GM13976 (cell line): ENCODE data around the gene DUSP10.

Experiments used
- DNase-seq: peaks from one replicate; pipeline ENCODE4 v3.0.0; 2012; ENCODE audit warnings: low spot score
- CTCF ChIP-seq: IDR thresholded peaks from 2 replicates; pipeline ENCODE4 v1.5.1; 2012; ENCODE audit warnings: borderline replicate concordance, mild to moderate bottlenecking; ENCODE audit not compliant: insufficient read depth; ENCODE audit errors: extremely low read depth, missing control alignments, control extremely low read depth
- in situ Hi-C: fragments of 300-500 bp; cut with MboI; formaldehyde crosslinking; loops from one replicate; pipeline ENCODE4 v1.12.0; 2022; ENCODE audit warnings: low sequenced_read_pairs, mixed read lengths, inconsistent platforms; ENCODE audit not compliant: unreplicated experiment

Gene DUSP10

GRCh38 chr1:221759436-221759835 lies 17.5 kb upstream of the DUSP10 start:
- TF ChIP-seq CTCF: no peak
- no peak for DNase-seq
- in situ Hi-C loops: loop anchor here (25.0 kb wide), 1 partner anchor 703 kb away; no protein-coding TSS in a partner anchor

- DNase-seq: no peak
- TF ChIP-seq CTCF: no peak
Observed at GRCh38 chr1:221758455-221758854, 16.6 kb upstream of the DUSP10 start.

GRCh38 chr1:221756830-221757551 lies 15.1 kb upstream of the DUSP10 start:
- no peak for TF ChIP-seq CTCF
- DNase-seq: no peak
- in situ Hi-C loops: loop anchor here (25.0 kb wide), 1 partner anchor 705 kb away; no protein-coding TSS in a partner anchor

More at GRCh38 chr1:221758455-221758854, 16.6 kb upstream of the DUSP10 start:
- in situ Hi-C loops: loop anchor here (25.0 kb wide), 1 partner anchor 704 kb away; no protein-coding TSS in a partner anchor

- in situ Hi-C loops: loop anchor here (25.0 kb wide), 1 partner anchor 708 kb away; no protein-coding TSS in a partner anchor
- DNase-seq: no peak
Observed at GRCh38 chr1:221753828-221754188, 11.9 kb upstream of the DUSP10 start.

GRCh38 chr1:221751226-221751887 lies 9.5 kb upstream of the DUSP10 start:
- DNase-seq: no peak
- no peak for TF ChIP-seq CTCF
- in situ Hi-C loops: loop anchor here (25.0 kb wide), 1 partner anchor 711 kb away; no protein-coding TSS in a partner anchor

More at GRCh38 chr1:221753828-221754188, 11.9 kb upstream of the DUSP10 start:
- TF ChIP-seq CTCF: no peak

GRCh38 chr1:221748981-221749380 lies 7.1 kb upstream of the DUSP10 start:
- in situ Hi-C loops: loop anchor here (25.0 kb wide), 1 partner anchor 413 kb away; no protein-coding TSS in a partner anchor
- no peak for DNase-seq
- no peak for TF ChIP-seq CTCF
